IPS DF 4.7 (cell line): Measurements from ENCODE around the gene CBARP.

Experiments used
- DNase-seq: peaks from one replicate; pipeline ENCODE4 v3.0.0-alpha.2; 2013; ENCODE audit warnings: low spot score; ENCODE audit errors: extremely low read depth

Gene CBARP

DNA sequence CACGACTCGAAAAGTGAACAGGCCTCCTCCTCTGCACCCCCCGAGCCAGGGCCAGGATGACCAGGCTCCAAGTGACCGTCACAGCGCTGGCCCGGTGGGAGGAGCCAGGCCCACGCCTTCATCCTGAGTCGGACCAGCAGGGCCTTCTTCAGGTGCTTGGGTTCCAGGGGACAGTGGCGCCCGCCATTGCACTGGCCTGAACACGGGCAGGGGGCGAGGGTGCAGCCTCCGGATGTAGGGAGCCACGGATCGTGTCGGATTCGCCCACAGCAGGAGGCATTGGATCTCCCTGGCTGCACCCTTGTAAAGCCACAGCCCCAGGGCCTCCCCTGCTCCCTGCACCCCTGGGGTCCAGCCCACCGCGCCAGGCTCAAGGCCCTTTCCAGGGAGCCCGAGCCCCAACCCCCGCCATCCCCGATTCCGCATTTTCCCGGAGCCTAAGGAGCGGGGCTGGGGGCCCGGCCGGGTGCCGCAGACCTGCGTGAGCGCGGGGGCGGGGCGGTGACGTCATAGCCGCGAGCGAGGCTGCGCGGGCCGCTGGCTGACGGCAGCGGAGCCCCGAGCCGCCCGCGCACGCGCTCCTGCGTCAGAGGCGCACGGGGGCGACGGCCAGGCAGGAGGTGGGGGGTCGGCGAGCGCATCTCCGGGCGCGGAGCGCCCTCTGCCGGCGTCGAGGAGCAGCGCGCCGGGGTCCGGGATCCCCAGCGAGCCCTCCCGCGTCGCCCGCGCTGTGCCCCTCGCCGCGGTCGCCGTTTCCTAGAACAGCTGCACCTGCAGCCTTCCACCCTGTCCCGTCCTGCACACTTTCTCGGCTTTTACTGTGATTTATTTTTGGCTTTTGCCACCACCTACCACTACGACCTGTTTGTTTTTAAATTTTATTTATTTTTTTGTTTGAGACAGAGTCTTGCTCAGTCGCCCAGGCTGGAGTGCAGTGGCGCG lies 2.3 kb upstream of the CBARP start:
- DNase-seq: no peak

DNA sequence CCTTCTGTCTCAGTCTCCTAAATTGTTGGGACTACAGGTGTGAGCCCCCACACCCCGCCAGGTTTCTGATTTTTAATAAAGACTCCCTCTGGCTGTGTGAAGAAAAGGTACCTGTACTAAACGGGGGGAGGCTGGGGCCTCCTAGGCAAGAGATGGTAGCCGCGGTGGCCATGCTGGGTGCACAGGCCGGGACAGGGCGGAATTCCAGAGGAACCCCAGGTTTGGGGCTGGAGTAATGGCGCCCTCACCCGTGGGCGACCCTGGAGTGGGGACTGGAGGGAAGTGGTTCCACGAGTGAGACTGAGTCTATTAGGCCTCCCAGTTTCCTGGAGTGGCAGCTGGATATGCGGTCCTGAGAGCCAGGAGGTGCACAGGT lies 1.6 kb upstream of the CBARP start:
- no peak for DNase-seq

DNA sequence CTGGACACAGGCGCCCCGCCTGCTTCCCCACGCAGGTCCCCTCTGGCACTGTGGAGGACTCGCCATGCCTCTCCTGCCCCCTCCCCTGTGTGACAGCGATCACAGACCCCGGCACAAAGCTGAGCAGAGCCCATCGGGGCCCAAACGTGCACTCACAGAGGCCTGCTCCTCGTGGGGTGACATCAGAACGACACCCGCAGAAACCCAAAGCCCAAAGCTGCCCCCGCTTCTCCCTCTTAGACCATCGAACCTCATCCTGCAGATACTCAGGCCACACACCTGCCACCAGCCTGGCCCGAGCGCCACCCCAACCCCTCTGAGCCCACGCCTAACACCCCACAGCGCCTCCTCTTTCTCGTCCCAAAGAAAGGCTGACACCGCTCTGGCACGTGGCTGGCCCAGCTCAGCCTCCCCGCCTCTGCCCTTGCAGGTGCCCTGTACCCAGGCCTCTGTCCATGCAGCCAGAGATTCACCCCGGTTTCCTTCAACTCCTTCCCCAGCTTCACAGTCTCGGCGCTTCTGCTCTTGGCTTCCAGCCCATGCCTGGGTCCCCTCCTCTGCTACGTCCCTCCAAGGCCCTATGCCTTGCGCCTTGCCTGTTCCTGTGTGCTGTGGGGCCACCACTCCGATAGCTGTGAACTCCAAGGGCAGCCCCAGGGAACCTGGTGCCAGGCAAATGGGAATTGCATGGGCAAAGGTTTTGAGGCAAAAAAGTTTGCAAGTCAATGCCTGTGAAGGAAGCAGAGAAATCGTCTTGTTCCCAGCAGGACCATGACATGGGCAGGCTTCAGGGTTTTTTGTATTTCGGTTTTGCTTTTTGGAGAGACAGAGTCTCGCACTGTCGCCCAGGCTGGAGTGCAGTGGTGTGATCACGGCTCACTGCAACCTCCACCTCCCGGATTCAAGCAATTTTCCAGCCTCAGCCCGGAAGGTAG lies 831 bp upstream of the CBARP start:
- no peak for DNase-seq

GRCh38 chr19:1237027-1237659 lies 662 bp downstream of the CBARP start:
- no peak for DNase-seq

DNA sequence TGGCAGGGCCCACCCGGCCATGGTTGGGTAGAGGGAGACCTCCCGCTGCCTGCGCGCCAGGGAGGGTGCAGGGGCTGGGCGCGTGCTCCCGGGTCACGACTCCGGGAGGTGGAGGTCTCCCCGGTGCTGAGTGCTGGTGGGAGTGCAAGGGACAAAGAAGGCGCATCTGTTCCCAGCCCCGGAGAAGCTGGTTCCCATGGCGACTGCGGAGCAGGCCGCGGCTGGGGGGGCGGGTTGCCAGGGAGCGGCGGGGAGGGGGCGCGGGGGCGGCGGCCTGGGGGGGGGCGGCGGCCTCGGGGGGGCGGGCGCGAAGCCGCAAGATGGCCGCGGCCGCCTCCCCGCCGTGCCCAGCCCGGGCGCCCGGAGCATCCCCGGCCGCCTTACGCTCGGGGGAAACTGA lies 1.2 kb downstream of the CBARP start:
- no peak for DNase-seq

GRCh38 chr19:1235625-1236538 lies 1.9 kb downstream of the CBARP start:
- DNase-seq: no peak

GRCh38 chr19:1234955-1235380 lies 2.8 kb downstream of the CBARP start:
- no peak for DNase-seq

- DNase-seq: no peak
Observed at GRCh38 chr19:1234051-1234954, 3.5 kb downstream of the CBARP start.

DNA sequence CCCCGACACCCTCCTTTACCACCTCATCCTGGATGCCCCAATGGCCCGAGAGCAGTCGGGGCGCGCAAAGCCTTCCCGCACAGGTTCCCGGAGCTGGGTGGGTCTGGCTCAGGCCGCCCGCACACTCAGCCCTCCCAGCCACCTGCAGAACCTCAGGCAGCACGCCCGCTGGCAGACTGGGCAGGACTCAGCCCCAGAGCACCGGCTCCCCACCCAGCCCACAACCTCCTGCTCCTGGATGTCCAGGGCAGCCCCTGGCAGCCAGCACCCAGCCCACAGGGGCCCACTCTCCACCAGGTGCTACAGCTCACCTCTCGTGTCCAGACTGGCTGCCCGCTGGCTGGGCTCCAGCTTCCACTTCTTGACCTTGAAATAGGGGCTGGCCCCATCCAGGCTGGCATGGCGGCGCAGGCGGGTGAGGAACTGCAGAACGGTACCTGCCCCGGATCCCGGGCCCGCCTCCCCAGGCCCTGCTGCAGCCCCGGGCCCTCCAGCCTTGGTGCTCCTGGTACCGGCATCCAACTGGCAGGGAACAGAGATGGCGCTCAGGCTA lies 4.6 kb downstream of the CBARP start:
- no peak for DNase-seq

DNA sequence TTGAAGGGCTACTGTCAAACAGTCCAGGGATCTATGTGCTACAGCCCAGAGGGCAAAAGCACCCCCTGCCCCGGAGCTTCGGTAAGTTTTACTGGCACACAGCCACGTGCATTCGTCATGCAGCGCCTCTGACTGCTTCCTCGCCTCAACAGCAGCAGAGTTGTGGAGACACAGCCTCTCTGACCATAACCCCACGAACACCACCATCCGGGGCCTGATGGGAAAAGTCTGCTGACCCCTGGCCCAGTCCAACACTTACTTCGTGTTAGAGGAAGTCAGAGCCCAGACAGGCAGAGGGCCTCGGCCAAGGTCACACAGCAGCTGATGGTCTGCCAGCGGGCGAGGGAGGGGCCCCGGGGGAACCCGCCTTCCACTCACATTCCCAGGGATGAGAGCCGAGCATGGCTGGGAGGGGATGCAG lies 5.1 kb downstream of the CBARP start:
- no peak for DNase-seq

GRCh38 chr19:1231729-1232637 lies 5.8 kb downstream of the CBARP start:
- DNase-seq: no peak

DNA sequence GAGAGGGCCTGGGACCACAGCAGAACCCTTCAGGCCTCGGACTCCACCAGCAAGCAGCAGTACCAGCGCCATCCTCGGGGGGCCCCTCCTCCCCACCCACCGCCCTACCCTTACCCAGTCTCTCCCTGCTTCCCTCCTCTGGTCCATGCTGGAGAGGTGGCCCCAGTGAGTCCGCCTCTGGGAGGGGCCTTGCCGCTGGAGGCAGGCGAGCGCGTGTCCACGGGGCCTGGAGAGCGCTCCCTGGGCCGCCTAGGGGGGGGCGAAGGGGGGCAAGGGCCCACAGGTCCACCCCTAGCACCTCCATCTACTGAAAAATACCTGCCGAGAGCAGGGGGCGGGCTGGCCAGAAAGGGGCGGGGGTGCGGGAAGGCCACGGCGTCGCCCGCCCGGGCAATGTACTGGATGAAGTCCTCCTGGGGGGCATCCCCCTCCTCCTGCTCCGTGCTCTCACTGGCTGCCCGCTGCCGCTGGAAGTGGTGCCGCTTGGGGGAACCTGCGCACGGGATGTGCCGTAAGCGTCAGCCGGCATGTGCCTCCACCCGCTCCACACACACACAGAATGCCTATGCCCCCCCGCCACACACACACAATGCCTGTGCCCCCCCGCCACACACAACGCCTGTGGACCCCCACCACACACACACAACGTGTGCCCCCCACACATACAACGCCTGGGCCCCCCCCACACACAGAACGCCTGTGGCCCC lies 6.9 kb downstream of the CBARP start:
- no peak for DNase-seq

DNA sequence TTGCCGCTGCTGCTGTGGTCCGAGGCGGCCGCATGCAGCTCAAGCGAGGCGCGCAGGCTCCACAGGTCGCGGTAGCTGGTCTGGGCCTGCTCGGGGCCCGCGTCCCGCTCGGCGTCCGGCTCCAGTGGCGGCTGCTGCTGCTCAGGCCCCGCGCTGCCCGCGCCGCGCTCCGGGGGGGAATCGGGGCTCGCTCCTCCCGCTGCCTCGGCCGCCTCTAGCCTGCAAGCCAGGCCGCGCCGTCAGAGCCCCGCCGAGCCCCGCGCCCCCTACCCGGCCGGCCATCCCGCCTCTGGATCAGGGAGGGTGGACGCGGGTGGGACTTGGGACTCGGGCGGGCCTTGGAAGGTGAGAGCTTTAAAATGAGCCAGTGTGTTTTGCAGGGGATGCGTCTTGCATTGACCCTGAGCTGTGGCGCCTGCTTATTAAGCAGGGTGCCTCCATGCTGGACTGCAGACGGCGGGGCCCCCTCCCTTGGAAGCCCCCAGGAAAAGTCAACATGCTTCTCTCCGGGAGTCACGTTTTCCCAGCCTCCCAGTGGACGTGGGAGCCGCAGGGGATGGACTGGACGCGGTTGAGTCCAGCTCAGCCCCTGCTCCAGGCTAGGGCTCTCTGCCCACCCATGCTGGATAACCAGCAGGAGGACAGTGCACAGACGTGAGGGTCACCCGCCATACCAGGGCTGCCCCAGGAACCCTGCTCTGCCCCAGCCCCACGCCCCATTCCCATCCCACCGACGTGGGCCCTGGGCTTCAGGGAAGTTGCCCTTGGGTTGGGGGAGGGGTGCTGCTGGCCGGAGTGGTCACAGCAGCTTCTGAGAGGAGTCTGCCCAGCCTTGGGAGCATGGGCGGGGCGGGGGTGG lies 7.7 kb downstream of the CBARP start:
- DNase-seq: no peak

DNA sequence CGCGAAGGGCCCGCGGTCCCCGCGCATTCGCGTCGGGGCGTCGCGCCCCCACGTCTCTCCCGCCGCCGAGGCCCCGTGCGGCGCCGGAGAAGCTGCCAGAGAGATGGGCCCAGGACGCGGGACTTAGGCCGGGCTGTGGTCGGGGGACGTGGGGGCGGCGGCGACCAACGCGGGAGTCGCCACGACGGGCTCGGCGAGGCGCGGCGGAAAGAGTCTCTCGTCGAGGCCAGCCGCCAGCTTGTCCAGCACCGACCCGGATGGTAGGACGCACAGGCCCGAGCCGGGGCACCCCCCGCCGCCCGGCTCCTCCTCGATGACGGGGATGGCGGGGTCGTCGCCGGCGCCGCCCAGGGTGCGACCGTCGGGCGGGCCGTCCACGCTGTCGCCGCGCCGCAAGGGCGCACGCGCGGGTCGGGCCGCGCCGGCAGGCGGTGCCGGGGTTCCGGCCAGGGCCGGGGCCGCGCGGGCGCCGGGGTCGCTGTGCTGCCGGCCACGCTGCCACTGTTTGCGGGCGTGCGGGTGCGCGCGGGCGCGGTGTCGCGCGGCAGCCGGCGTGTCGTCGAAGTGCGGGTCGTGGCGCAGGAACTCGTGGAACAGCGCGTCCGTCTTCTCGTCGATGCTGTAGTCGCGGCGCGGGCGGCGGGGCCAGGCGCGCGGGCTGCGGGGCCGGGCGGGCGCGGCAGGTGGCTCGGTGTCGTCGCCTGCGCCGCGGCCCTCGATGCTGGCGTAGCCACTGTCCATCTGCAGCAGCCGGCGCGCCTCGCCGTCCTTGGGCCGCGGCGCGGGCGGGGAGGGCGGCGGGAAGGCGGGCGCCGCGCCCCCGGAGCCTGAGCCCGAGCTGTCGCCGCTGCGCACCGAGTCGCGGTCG lies 8.5 kb downstream of the CBARP start:
- no peak for DNase-seq

DNA sequence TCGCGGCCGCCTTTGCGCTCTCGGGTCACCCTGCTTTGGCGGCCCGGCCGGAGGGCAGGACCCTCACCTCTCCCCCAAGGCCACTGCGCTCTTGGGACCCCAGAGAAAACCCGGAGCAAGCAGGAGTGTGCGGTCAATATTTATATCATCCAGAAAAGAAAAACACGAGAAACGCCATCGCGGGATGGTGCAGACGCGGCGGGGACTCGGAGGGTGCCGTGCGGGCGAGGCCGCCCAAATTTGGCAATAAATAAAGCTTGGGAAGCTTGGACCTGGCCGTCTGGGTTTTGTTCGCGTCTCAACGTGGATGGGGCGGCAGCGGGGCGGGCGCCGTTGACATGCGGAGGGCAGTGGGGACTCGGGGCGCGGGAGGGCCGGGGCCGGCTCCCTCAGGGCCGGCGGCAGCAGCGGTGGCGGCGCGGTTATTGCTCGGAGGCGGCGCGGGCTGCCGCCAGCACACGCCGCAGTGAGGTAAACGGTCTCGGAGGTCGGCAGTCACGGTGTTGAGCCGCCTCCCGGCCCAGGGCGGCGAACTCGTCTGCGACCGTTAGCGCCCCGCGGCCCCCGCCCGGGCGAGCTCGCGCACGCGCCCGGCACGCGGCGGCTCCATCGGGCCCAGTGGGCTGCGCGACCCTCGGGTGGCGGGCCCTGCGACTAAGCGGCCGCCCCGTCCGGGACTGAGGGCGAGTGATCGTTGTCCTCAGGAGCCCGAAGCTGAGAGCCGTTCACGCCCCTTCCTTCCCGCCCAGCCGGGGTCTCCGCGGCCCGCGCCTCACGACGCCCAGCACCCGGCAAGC lies 9.4 kb downstream of the CBARP start:
- DNase-seq: no peak
